AG10803 (cell line): ENCODE results near the gene CSNK1A1L.

Experiments used
- DNase-seq: peaks from one replicate; pipeline ENCODE4 v3.0.0; 2010; ENCODE audit warnings: low read depth
- H3K4me3 ChIP-seq: 2 replicates; pipeline ENCODE4 v1.5.1; 2011; ENCODE audit warnings: mild to moderate bottlenecking, low read length, control low read depth
- TF ChIP-seq, protein P1 (sequence below): conservative IDR thresholded peaks from 2 replicates; pipeline ENCODE4 v1.5.1; 2011; ENCODE audit warnings: mild to moderate bottlenecking, low read length, control low read depth, inconsistent platforms

Gene CSNK1A1L

GRCh38 chr13:37139356-37139755 is 33.9 kb upstream of the CSNK1A1L start:
- peak; percentile 69 for DNase-seq
- H3K4me3 ChIP-seq: no peak overlapping the region
- TF ChIP-seq, protein P1, sequence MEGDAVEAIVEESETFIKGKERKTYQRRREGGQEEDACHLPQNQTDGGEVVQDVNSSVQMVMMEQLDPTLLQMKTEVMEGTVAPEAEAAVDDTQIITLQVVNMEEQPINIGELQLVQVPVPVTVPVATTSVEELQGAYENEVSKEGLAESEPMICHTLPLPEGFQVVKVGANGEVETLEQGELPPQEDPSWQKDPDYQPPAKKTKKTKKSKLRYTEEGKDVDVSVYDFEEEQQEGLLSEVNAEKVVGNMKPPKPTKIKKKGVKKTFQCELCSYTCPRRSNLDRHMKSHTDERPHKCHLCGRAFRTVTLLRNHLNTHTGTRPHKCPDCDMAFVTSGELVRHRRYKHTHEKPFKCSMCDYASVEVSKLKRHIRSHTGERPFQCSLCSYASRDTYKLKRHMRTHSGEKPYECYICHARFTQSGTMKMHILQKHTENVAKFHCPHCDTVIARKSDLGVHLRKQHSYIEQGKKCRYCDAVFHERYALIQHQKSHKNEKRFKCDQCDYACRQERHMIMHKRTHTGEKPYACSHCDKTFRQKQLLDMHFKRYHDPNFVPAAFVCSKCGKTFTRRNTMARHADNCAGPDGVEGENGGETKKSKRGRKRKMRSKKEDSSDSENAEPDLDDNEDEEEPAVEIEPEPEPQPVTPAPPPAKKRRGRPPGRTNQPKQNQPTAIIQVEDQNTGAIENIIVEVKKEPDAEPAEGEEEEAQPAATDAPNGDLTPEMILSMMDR: no peak

- H3K4me3 ChIP-seq: no peak overlapping the region
- DNase-seq: no peak
- TF ChIP-seq, protein P1: no peak
Measured at GRCh38 chr13:37138926-37139325, 33.5 kb upstream of the CSNK1A1L start.

GRCh38 chr13:37138169-37138568 is 32.7 kb upstream of the CSNK1A1L start:
- H3K4me3 ChIP-seq: no peak overlapping the region
- TF ChIP-seq, protein P1: peak; percentile 38
- DNase-seq: peak; percentile 27

DNA sequence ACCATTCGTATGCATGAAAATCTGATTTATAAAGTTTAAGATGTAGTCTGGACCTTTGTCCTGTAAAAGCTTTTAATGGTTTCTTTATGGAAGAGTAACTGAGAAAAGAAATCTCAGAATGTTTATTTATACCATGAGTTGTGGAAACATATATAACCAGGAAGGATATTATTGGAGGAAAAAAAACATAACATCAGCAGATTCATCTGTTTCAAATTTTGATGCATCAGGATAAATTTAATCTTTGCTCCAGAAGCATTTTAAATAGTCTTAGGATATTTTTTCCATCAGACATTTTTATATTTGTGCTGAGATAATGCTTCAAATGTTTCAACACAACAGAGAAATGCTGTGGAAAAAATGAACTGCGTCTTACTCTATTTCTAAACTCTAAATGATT is 31.2 kb upstream of the CSNK1A1L start:
- TF ChIP-seq, protein P1: no peak
- DNase-seq: no peak
- H3K4me3 ChIP-seq: no peak overlapping the region

- TF ChIP-seq, protein P1: no peak
- no peak overlapping the region for H3K4me3 ChIP-seq
- DNase-seq: peak; percentile 48
Measured at GRCh38 chr13:37136187-37136586, 30.7 kb upstream of the CSNK1A1L start.

- peak; percentile 93 for DNase-seq
- TF ChIP-seq, protein P1: no peak
- no peak overlapping the region for H3K4me3 ChIP-seq
Measured at GRCh38 chr13:37134411-37135041, 29.1 kb upstream of the CSNK1A1L start.

DNA sequence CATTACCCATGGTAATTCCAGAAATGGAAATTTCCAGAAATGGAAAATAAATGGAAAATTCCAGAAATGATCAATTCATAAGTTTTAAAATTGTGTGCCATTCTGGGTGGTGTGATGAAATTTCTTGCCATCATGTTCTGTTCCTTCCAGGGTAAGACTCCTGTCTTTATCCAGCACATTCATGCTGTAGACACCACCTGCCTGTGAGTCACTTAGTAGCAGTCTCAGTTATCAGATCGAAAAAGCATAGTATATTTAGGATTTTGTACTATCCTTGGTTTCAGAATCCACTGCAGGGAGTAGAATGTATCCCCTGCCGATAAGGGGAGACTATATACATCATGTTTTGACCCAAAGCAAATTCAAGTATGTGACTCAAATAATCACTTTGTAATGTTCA is 26.7 kb upstream of the CSNK1A1L start:
- H3K4me3 ChIP-seq: no peak overlapping the region
- TF ChIP-seq, protein P1: no peak

More for the DNA sequence above, 26.7 kb upstream of the CSNK1A1L start:
- no peak for DNase-seq
